NCI-H460 (cell line): ENCODE data around the gene IFFO2. TPM values are rescaled to one million over a fixed set of nuclear protein-coding genes. Genes with fewer than 3 reads are reported as not detected.

Source experiments
- DNase-seq: peaks from one replicate; pipeline ENCODE4 v3.0.0-alpha.2; 2016; ENCODE audit warnings: low read depth; ENCODE audit errors: extremely low read depth
- small RNA-seq, 2 experiments: library from RNA; depleted of rRNA; stranded (forward); fragments of <200 nt; gene quantifications; one replicate each; pipeline ENCODE3, GENCODE V24; 2014
- total RNA-seq: library from RNA; depleted of rRNA; stranded (reverse); fragments of >200 nt; shearing (Covaris generic); gene quantifications from 2 replicates; pipeline ENCODE4 v1.2.3, GENCODE V29; 2014; rRNA removed

The IFFO2 gene
- total RNA-seq, 1 experiment from 2014 or later: 14.1 TPM

DNA sequence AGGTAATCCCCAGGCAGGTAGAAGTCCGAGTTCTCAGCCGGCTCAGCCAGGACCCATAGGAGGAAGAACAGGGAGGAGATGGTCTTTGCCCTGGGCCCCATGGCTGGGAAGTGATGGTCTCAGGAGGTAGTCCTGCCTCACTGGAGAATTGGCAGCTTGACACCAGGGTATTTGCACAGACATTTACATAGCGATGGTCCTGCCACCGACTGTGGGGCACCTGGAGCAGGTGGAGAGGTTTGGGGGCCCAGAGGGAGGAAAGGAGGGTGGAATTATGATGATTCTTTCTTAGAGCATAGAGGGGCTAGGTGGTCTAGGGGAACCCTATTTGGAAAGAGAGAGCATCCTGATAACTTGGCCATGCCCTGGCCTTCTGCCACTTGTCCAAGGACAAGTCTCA, 96.9 kb downstream of the IFFO2 start, which contains the start of gene TAS1R2:
Gene TAS1R2 (minus strand): TSS at position 101 of the 400 bp plus-strand sequence. CDS start 0 bp downstream, at position 101.
- no peak for DNase-seq

DNA sequence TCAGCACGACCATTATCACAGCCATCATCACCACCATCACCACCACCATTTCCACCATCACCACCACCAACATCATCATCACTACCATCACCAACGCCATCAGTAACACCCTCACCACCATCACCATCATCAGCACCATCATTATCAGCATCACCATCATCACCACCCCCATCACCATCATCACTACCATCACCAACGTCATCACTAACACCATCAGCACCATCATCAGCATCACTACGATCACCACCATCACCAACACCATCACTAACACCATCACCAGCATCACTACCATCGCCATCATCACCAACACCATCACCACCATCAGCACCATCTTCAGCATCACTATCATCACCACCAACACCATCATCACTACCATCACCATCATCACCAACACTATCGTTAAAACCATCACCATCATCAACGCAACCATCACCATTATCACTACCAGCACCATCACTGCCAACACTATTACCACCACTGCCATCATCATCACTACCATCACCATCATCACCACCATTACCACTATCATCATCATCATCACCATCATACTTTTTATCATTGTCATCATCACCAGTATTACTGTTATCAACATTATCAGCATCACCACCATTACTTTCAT, 98.3 kb downstream of the IFFO2 start:
- no peak for DNase-seq

DNA sequence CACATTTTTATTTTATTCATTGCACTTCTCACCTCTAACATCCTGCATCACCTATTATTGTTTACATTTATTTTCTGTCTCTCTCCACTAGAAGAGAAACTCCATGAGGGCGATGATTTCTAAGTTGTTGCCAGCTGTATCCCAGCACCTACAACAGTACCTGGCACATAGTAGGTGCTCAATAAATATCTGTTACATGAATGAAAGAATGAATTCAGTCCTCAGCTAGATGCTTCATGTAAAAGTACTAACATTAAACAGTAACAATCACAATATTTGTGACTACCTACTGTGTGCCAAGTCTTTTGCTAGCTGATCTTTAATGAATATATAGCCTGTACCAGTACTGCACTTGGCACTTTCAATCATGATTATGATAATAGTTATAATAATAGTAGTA, 100.0 kb downstream of the IFFO2 start:
- DNase-seq: no peak

DNA sequence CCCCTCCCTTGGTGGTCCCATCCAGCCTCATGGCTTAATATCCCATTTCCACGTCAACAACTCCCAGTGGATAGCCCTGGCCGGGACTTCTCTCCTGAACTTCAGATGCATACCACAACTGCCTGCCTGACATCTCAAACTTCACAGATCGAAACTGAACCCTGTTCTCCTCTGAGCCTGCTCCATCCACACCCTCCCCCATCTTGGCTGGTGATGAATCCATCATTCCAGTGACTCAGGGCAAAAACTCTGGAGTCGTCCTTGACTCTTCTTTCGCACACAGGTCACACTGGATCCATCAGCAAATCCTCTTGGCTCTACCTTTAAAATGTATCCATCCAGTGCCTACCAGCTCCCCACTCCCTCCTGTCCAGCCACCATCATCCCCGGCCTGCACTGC, 100.9 kb downstream of the IFFO2 start:
- no peak for DNase-seq

DNA sequence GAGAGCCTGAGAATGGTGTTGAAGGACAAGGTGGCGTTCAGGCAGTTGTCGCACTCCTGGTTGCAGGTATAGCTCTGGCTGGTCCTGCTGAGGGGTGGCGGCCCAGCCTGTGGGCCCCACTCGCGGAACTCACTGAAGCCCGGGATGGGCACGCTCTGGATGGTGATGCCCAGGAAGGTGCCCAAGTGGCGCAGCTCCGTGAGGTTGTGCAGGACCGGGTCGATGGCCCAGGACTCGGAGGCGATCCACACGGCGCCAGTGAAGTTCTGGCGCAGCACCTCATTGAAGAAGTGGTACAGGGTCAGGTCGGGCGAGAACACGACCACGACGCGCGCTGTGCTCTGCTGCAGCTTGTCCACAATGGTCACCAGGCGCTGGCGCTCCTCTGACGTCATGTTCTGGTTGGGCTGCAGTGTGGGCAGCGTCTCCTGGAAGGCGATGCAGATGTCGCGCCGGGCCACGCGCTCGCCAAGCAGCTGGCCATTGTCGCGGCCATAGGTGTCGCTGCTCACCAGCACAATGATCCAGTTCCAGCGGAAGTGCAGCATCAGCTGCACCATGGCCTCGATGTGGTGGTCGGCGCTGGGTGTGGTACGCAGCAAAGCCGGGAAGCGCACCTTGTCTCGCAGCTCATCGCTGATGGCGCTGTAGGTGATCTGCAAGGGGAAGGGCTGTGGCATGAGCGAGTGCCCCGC, 102.0 kb downstream of the IFFO2 start:
- no peak for DNase-seq

Small RNA genes lying within 50 kb of the gene (small RNA-seq; reads per million reads assigned to genes)
- 0 reads per million in 2 experiments for gene MIR1290
- gene MIR4695: 0 reads per million in 2 experiments

Other genes with a start within 250 kb of the IFFO2 start
- gene TAS1R2, start 97.0 kb downstream of the IFFO2 start, total RNA-seq: not detected in 2 replicates
- gene ALDH4A1, start 54.1 kb downstream of the IFFO2 start, total RNA-seq: 3.0 and 3.8 TPM in 2 replicates